Activated naive CD4-positive, alpha-beta T cell treated with anti-CD3 and anti-CD28 coated beads for 36 hours (primary cell): Measurements from ENCODE around the gene TRIM46. TPM values are rescaled to one million over a fixed set of nuclear protein-coding genes. Genes with fewer than 3 reads are reported as not detected.
"Not testable (repeated sequence)": the region's sequence is repeated elsewhere in the genome, so short reads cannot be mapped to it uniquely, and the experiment has no call there.

ENCODE experiments used
- CTCF ChIA-PET: fragments of 350-600 bp; sonication (Branson Sonifier 250); formaldehyde crosslinking; loops from one replicate; lab custom pipeline; 2021; ENCODE audit warnings: antibody characterized with exemption; lab: Charles Lee
- DNase-seq: peaks from one replicate; pipeline ENCODE4 v3.0.0-alpha.2; 2020
- H3K27ac Mint-ChIP-seq: one replicate; pipeline ENCODE4 v1.8.0; 2021; ENCODE audit warnings: mild to moderate bottlenecking, mixed read lengths
- H3K27me3 Mint-ChIP-seq: one replicate; pipeline ENCODE4 v1.8.0; 2021; ENCODE audit warnings: low read depth, mixed read lengths
- H3K36me3 Mint-ChIP-seq: one replicate; pipeline ENCODE4 v1.8.0; 2021; ENCODE audit warnings: low read depth, mixed read lengths
- H3K4me1 Mint-ChIP-seq: one replicate; pipeline ENCODE4 v1.8.0; 2021; ENCODE audit warnings: low read depth, mixed read lengths
- H3K4me3 Mint-ChIP-seq: one replicate; pipeline ENCODE4 v1.8.0; 2021; ENCODE audit warnings: mild to moderate bottlenecking, moderate library complexity, mixed read lengths
- H3K9me3 Mint-ChIP-seq: one replicate; pipeline ENCODE4 v1.8.0; 2021; ENCODE audit warnings: mixed read lengths
- intact Hi-C: fragments of 100-400 bp; cut with micrococcal nuclease; formaldehyde crosslinking; loops from one replicate; pipeline ENCODE4 v1.15.1; 2023
- total RNA-seq, 2 experiments: library from RNA; stranded (reverse); gene quantifications; one replicate each; pipeline ENCODE4 v1.2.3, GENCODE V29; 2021

The TRIM46 gene
- total RNA-seq, 2 experiments from 2014 or later: 3.2 to 3.6 TPM

GRCh38 chr1:155184351-155184811 lies 10.7 kb downstream of the TRIM46 start:
- Mint-ChIP-seq H3K4me3 (no peak overlapping the region), H3K27ac (no peak overlapping the region), H3K4me1 (peaks cover 3% of the 10 kb centered on the region), H3K27me3 (no peaks in the 10 kb centered on the region), H3K9me3 (no peaks in the 10 kb centered on the region), H3K36me3 (peaks cover 10% of the 10 kb centered on the region)
- DNase-seq: no peak
- CTCF ChIA-PET: interaction anchor here (1.0 to 2.5 kb wide), 4 partner anchors 9 to 17 kb away, joined by 3 to 11 read pairs (median 6); partner anchors contain the start of genes KRTCAP2 and TRIM46
- intact Hi-C loops: no loop called here

- no peaks in the 10 kb centered on the region for H3K9me3 Mint-ChIP-seq
- peaks cover 3% of the 10 kb centered on the region for H3K4me1 Mint-ChIP-seq
- DNase-seq: no peak
- CTCF ChIA-PET: interaction anchor here (0.6 to 2.5 kb wide), 5 partner anchors 9 to 22 kb away, joined by 3 to 11 read pairs (median 3); partner anchors contain the start of genes KRTCAP2, THBS3 and TRIM46
- peaks cover 7% of the 10 kb centered on the region for H3K36me3 Mint-ChIP-seq
- H3K27me3 Mint-ChIP-seq: no peaks in the 10 kb centered on the region
- H3K4me3 Mint-ChIP-seq: no peak overlapping the region
- intact Hi-C loops: no loop called here
- H3K27ac Mint-ChIP-seq: no peak overlapping the region
Measured at GRCh38 chr1:155184835-155185782, 11.5 kb downstream of the TRIM46 start.

GRCh38 chr1:155185783-155186066 lies 12.1 kb downstream of the TRIM46 start:
- intact Hi-C loops: no loop called here
- no peak overlapping the region for H3K27ac Mint-ChIP-seq
- no peaks in the 10 kb centered on the region for H3K27me3 Mint-ChIP-seq
- CTCF ChIA-PET: interaction anchor here (0.6 to 2.5 kb wide), 3 partner anchors 8 to 22 kb away, joined by 3 to 11 read pairs (median 8); partner anchors contain the start of genes THBS3 and TRIM46
- H3K9me3 Mint-ChIP-seq: no peaks in the 10 kb centered on the region
- no peak for DNase-seq
- H3K4me1 Mint-ChIP-seq: peaks cover 3% of the 10 kb centered on the region
- H3K4me3 Mint-ChIP-seq: no peak overlapping the region
- H3K36me3 Mint-ChIP-seq: peaks cover 7% of the 10 kb centered on the region

- H3K27me3 Mint-ChIP-seq: no peaks in the 10 kb centered on the region
- H3K36me3 Mint-ChIP-seq: peaks cover 7% of the 10 kb centered on the region
- H3K4me3 Mint-ChIP-seq: no peak overlapping the region
- CTCF ChIA-PET: interaction anchor here (0.6 to 2.5 kb wide), 3 partner anchors 8 to 21 kb away, joined by 3 to 11 read pairs (median 8); partner anchors contain the start of genes THBS3 and TRIM46
- intact Hi-C loops: no loop called here
- no peak overlapping the region for H3K27ac Mint-ChIP-seq
- peaks cover 3% of the 10 kb centered on the region for H3K4me1 Mint-ChIP-seq
- H3K9me3 Mint-ChIP-seq: no peaks in the 10 kb centered on the region
- DNase-seq: no peak
Measured at GRCh38 chr1:155186067-155186793, 12.6 kb downstream of the TRIM46 start.

- Mint-ChIP-seq H3K27ac (no peak overlapping the region), H3K9me3 (no peaks in the 10 kb centered on the region), H3K36me3 (peaks cover 7% of the 10 kb centered on the region), H3K27me3 (no peaks in the 10 kb centered on the region), H3K4me1 (peaks cover 3% of the 10 kb centered on the region), H3K4me3 (no peak overlapping the region)
- CTCF ChIA-PET: no interaction called here
- DNase-seq: no peak
- intact Hi-C loops: no loop called here
Measured at GRCh38 chr1:155186794-155187455, 13.3 kb downstream of the TRIM46 start.

- intact Hi-C loops: no loop called here
- Mint-ChIP-seq H3K36me3 (peaks cover 5% of the 10 kb centered on the region), H3K4me3 (no peak overlapping the region), H3K27ac (no peak overlapping the region), H3K4me1 (peaks cover 5% of the 10 kb centered on the region), H3K9me3 (no peaks in the 10 kb centered on the region), H3K27me3 (no peaks in the 10 kb centered on the region)
- CTCF ChIA-PET: no interaction called here
- DNase-seq: no peak
Measured at GRCh38 chr1:155187456-155187891, 13.8 kb downstream of the TRIM46 start.

- intact Hi-C loops: no loop called here
- H3K27me3 Mint-ChIP-seq: no peaks in the 10 kb centered on the region
- H3K4me1 Mint-ChIP-seq: peaks cover 11% of the 10 kb centered on the region
- no peaks in the 10 kb centered on the region for H3K9me3 Mint-ChIP-seq
- H3K27ac Mint-ChIP-seq: peak overlapping the region; percentile 32
- CTCF ChIA-PET: no interaction called here
- H3K4me3 Mint-ChIP-seq: no peak overlapping the region
- H3K36me3 Mint-ChIP-seq: peaks cover 5% of the 10 kb centered on the region
- no peak for DNase-seq
Measured at GRCh38 chr1:155188268-155188667, 14.6 kb downstream of the TRIM46 start.

GRCh38 chr1:155189926-155190325 lies 16.3 kb downstream of the TRIM46 start:
- H3K9me3 Mint-ChIP-seq, H3K27ac Mint-ChIP-seq, H3K4me3 Mint-ChIP-seq, H3K27me3 Mint-ChIP-seq, CTCF ChIA-PET, DNase-seq, H3K36me3 Mint-ChIP-seq: not testable (repeated sequence)
- intact Hi-C loops: loop anchor here (5.0 kb wide), 4 partner anchors 117 to 218 kb away; partner anchors contain the start of genes CKS1B, FDPS, RUSC1 and SHC1
- H3K4me1 Mint-ChIP-seq: peaks cover 23% of the 10 kb centered on the region

GRCh38 chr1:155191904-155192303 lies 18.3 kb downstream of the TRIM46 start:
- Mint-ChIP-seq H3K27me3 (no peaks in the 10 kb centered on the region), H3K27ac (peak overlapping the region; percentile 36), H3K36me3 (peaks cover 2% of the 10 kb centered on the region), H3K4me1 (peaks cover 29% of the 10 kb centered on the region), H3K4me3 (no peak overlapping the region), H3K9me3 (no peaks in the 10 kb centered on the region)
- no peak for DNase-seq
- intact Hi-C loops: loop anchor here (5.0 kb wide), 4 partner anchors 115 to 220 kb away; partner anchors contain the start of genes CKS1B, FDPS, RUSC1 and SHC1
- CTCF ChIA-PET: interaction anchor here (1.3 to 3.7 kb wide), 3 partner anchors 16 to 19 kb away, joined by 3 to 79 read pairs (median 35); partner anchors contain the start of genes KRTCAP2, MTX1 and THBS3

GRCh38 chr1:155192346-155193274 lies 19.0 kb downstream of the TRIM46 start:
- CTCF ChIA-PET: interaction anchor here (0.6 to 3.7 kb wide), 11 partner anchors 8 to 160 kb away, joined by 3 to 79 read pairs (median 8); partner anchors contain the start of genes KRTCAP2, MTX1 and THBS3
- H3K27me3 Mint-ChIP-seq: no peaks in the 10 kb centered on the region
- H3K9me3 Mint-ChIP-seq: no peaks in the 10 kb centered on the region
- peaks cover 29% of the 10 kb centered on the region for H3K4me1 Mint-ChIP-seq
- peak overlapping the region; percentile 96 for H3K27ac Mint-ChIP-seq
- intact Hi-C loops: loop anchor here (1.0 to 5.0 kb wide), 5 partner anchors 16 to 220 kb away; partner anchors contain the start of genes CKS1B, FDPS, RUSC1 and SHC1
- H3K4me3 Mint-ChIP-seq: peak overlapping the region; percentile 93
- peaks cover 2% of the 10 kb centered on the region for H3K36me3 Mint-ChIP-seq
- peak; percentile 60 for DNase-seq
